GM23338 (cell line): Measurements from ENCODE around the gene HOXA9. TPM values are rescaled to one million over a fixed set of nuclear protein-coding genes. Genes with fewer than 3 reads are reported as not detected.

Source experiments
- ATAC-seq: fragments of 200-7000 bp; cut with Tn5 transposase; 3 replicates; pipeline ENCODE4 v1.9.1; 2020
- DNase-seq: peaks from one replicate; pipeline ENCODE4 v3.0.0-alpha.2; 2015; ENCODE audit warnings: low spot score
- H2AFZ ChIP-seq: fragments of 200-600 bp; sonication (generic); 2 replicates; pipeline ENCODE4 v1.8.0; 2016; ENCODE audit warnings: antibody characterized with exemption, mild to moderate bottlenecking, moderate library complexity
- H3F3A ChIP-seq: fragments of 200-600 bp; sonication (generic); replicated peaks from 2 replicates; pipeline ENCODE4 v1.8.0; 2017; ENCODE audit warnings: antibody characterized with exemption, mixed run types, low read depth
- H3K27ac ChIP-seq: fragments of 200-600 bp; sonication (generic); 2 replicates; pipeline ENCODE4 v1.6.1; 2016; ENCODE audit warnings: low read depth
- H3K27me3 ChIP-seq: fragments of 200-600 bp; sonication (generic); 2 replicates; pipeline ENCODE4 v1.8.0; 2016; ENCODE audit warnings: mild to moderate bottlenecking, mixed run types, moderate library complexity; ENCODE audit not compliant: insufficient read depth
- H3K36me3 ChIP-seq: fragments of 200-600 bp; sonication (generic); 2 replicates; pipeline ENCODE4 v1.8.0; 2016; ENCODE audit warnings: mild to moderate bottlenecking; ENCODE audit not compliant: insufficient read depth
- H3K4me1 ChIP-seq: fragments of 200-600 bp; sonication (generic); 2 replicates; pipeline ENCODE4 v1.8.0; 2016; ENCODE audit warnings: mild to moderate bottlenecking, moderate library complexity; ENCODE audit not compliant: insufficient read depth
- H3K4me2 ChIP-seq: fragments of 200-600 bp; sonication (generic); 2 replicates; pipeline ENCODE4 v1.7.1; 2017; ENCODE audit warnings: mixed run types
- H3K4me3 ChIP-seq: fragments of 200-600 bp; sonication (generic); 2 replicates; pipeline ENCODE4 v1.6.1; 2016; ENCODE audit warnings: mixed run types
- H3K79me2 ChIP-seq: fragments of 200-600 bp; sonication (generic); replicated peaks from 2 replicates; pipeline ENCODE4 v1.8.0; 2017; ENCODE audit warnings: mild to moderate bottlenecking; ENCODE audit not compliant: insufficient read depth
- H3K9me2 ChIP-seq: fragments of 200-600 bp; sonication (generic); 2 replicates; pipeline ENCODE4 v1.8.0; 2017; ENCODE audit not compliant: insufficient read depth
- H4K20me1 ChIP-seq: fragments of 200-600 bp; sonication (generic); replicated peaks from 2 replicates; pipeline ENCODE4 v1.8.0; 2017; ENCODE audit warnings: mild to moderate bottlenecking; ENCODE audit not compliant: insufficient read depth
- H3K27ac Mint-ChIP-seq: 2 replicates; pipeline ENCODE4 v1.8.0; 2020; ENCODE audit warnings: inconsistent platforms, mild to moderate bottlenecking, moderate library complexity, mixed read lengths
- H3K27me3 Mint-ChIP-seq: 3 replicates; pipeline ENCODE4 v1.8.0; 2022; ENCODE audit warnings: low read depth, mild to moderate bottlenecking, moderate library complexity, mixed read lengths, inconsistent platforms; ENCODE audit not compliant: insufficient read depth, poor library complexity
- H3K36me3 Mint-ChIP-seq: 3 replicates; pipeline ENCODE4 v1.8.0; 2021; ENCODE audit warnings: low read depth, mild to moderate bottlenecking, inconsistent platforms, moderate library complexity, mixed read lengths
- H3K4me1 Mint-ChIP-seq: 3 replicates; pipeline ENCODE4 v1.8.0; 2020; ENCODE audit warnings: mild to moderate bottlenecking, inconsistent platforms, mixed read lengths
- H3K4me3 Mint-ChIP-seq: 3 replicates; pipeline ENCODE4 v1.8.0; 2021; ENCODE audit warnings: moderate library complexity, mild to moderate bottlenecking, inconsistent platforms, mixed read lengths
- H3K9me3 Mint-ChIP-seq: 3 replicates; pipeline ENCODE4 v1.8.0; 2020; ENCODE audit warnings: moderate library complexity, mild to moderate bottlenecking, inconsistent platforms, mixed read lengths
- EZH2 ChIP-seq: fragments of 200-600 bp; sonication (generic); IDR thresholded peaks from one replicate; pipeline ENCODE4 v1.8.0; 2017; ENCODE audit warnings: antibody characterized with exemption, mild to moderate bottlenecking, low read depth; ENCODE audit not compliant: unreplicated experiment
- EZH2phosphoT487 ChIP-seq: fragments of 200-600 bp; sonication (generic); IDR thresholded peaks from one replicate; pipeline ENCODE4 v1.8.1; 2018; ENCODE audit warnings: antibody characterized with exemption; ENCODE audit not compliant: unreplicated experiment
- JUNB ChIP-seq: IDR thresholded peaks from one replicate; pipeline ENCODE4 v1.6.1; 2016; ENCODE audit warnings: antibody characterized with exemption; ENCODE audit not compliant: unreplicated experiment
- NANOG ChIP-seq: IDR thresholded peaks from 2 replicates; pipeline ENCODE4 v1.6.1; 2016; ENCODE audit warnings: antibody characterized with exemption, borderline replicate concordance
- STAT1 ChIP-seq: IDR thresholded peaks from one replicate; pipeline ENCODE4 v1.6.1; 2016; ENCODE audit warnings: antibody characterized with exemption; ENCODE audit not compliant: unreplicated experiment
- ZNF331 ChIP-seq: fragments of 250-450 bp; sonication (Bioruptor Pico); IDR thresholded peaks from 2 replicates; pipeline ENCODE4 v1.5.0; 2020; ENCODE audit warnings: low read depth, mild to moderate bottlenecking, moderate library complexity
- polyA plus RNA-seq: library from polyadenylated mRNA; unstranded; fragments of >200 nt; fragmentation: Nextera tagmentation; extraction: Ambion mirVana; gene quantifications from 2 replicates; pipeline ENCODE4 v1.2.1, GENCODE V29; 2016
- total RNA-seq: library from RNA; depleted of rRNA; stranded (reverse); fragments of >200 nt; shearing (Covaris generic); gene quantifications from 2 replicates; pipeline ENCODE4 v1.2.3, GENCODE V29; 2014
- TF ChIP-seq, protein P1 (sequence below): IDR thresholded peaks from one replicate; pipeline ENCODE4 v1.6.1; 2018; ENCODE audit warnings: antibody characterized with exemption; ENCODE audit not compliant: unreplicated experiment
- TF ChIP-seq, protein P2 (sequence below): fragments of 250-450 bp; sonication (Bioruptor Pico); IDR thresholded peaks from 2 replicates; pipeline ENCODE4 v1.5.0; 2020; ENCODE audit warnings: mild to moderate bottlenecking, moderate library complexity

Gene HOXA9
- total and polyA plus RNA-seq, 2 experiments from 2014 or later: not detected

DNA sequence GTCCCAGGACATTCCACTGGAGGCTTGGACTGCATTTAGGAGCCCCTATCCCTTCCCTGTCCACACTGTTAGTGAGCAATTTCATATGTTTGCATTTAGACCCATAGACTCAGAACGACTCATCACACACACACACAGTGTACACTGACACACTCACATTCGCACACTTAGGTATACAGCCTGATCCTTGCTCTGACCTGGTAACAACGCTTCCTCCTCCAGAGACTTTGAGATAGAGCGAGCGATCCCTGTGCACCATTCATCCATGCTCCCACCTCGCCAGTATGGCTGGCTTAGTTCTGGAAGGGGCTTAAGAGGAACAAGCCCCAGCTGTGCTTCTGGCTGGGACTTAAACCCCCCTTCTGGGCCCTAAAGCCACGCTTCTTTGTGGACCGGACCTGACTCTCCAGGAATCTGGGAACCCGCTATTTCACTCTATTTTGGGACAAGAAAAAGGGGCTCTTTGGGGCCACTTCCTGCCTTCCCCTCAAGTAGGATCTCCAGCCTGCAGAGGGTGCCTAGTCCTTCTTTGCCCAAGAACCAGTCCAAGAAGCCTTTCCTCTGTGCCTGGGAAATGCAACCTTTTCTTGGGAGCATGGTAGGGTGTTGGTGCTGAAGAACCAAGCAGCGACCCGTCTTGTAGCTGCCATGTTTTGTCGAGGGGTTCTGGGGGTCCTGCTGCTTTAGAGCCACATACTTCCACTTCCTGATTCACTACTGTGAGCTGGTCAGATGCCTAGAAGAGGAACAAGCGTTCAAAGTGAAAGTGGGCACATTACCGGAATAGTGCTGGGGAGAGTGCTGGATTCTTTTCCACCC lies 35.6 kb upstream of the HOXA9 start:
- Histone ChIP-seq H3K27ac (no peak overlapping the region), H3K4me1 (peaks cover 22% of the 10 kb centered on the region; the same call in 1 of the 2 replicates), H3F3A (peaks cover 46% of the 10 kb centered on the region), H3K4me3 (peak overlapping the region; percentile 51; the same call in 1 of the 2 replicates), H3K4me2 (peak overlapping the region; percentile 76), H4K20me1 (peaks cover 59% of the 10 kb centered on the region), H2AFZ (no peak overlapping the region), H3K9me2 (no peaks in the 10 kb centered on the region), H3K27me3 (peaks cover 98% of the 10 kb centered on the region), H3K79me2 (no peaks in the 10 kb centered on the region), H3K36me3 (no peaks in the 10 kb centered on the region)
- H3K4me1 Mint-ChIP-seq: peaks cover 23% of the 10 kb centered on the region
- H3K27ac Mint-ChIP-seq: no peak overlapping the region
- no peaks in the 10 kb centered on the region for H3K36me3 Mint-ChIP-seq
- peak overlapping the region; percentile 67; the same call in 2 of the 3 replicates for H3K4me3 Mint-ChIP-seq
- ATAC-seq: no peak
- DNase-seq: no peak
- TF ChIP-seq EZH2 (peak; percentile 96), NANOG (no peak)
- no peaks in the 10 kb centered on the region; the same call in 2 of the 3 replicates for H3K9me3 Mint-ChIP-seq
- H3K27me3 Mint-ChIP-seq: peaks cover 93% of the 10 kb centered on the region

DNA sequence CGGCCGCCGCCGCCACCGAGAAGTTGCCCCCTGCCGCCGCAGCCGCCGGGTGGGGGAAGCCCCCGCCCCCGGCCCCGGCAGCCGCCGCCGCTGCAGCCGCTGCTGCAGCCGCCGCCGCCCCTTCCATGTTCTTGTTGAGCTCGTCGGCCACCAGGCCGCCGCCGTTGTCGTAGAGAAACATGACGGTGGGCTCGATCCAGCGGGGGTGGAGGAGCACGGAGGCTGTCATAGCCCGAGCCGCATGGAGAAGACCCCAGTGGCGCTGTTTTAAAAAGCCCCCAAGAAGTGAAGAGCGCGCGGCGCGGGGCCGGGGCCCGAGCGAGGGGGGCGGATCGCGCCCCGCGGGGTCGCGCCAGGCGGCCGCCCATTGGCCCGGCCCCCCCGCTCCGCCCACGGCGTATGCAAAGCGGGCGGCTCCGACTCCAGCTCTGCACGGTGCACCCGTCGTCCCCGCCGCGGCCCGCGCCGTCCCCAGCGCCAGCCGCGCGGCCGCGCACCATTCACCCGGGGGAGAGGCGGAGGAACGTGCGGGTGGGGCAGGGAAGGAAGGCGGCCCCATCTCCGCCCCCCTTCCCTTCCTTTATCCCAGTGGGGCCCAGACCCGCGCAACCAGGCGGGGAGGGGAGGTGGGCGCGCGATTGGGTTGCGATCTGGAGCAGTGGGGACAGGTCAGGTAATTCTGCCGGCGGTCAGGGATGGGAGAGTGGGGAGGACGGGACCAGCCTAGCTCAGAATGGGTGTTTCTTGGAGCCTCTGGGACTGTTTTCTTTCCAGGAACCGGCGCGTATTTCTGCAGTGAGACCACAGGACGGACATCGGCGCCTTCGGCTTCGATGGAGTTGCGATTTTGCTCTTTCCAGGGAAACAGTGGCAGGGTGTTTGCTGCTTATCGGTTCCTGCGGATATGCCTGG lies 34.8 kb upstream of the HOXA9 start, which contains the start of gene HOXA13:
HOXA13 (minus strand) TSS at position 243 of the 912 bp plus-strand sequence; CDS start at position 229, 14 bp downstream.
- H3K9me2 ChIP-seq: no peaks in the 10 kb centered on the region
- peak within 1 kb of the TSS; percentile 75 for H3K4me3 Mint-ChIP-seq
- H4K20me1 ChIP-seq: peaks cover 52% of the 10 kb centered on the region
- H3K27ac Mint-ChIP-seq: no peak within 1 kb of the TSS
- H2AFZ ChIP-seq: 0 out of 2 replicates have a peak within 1 kb of the TSS, but pooled peaks have one; percentile 56
- H3K36me3 Mint-ChIP-seq: no peaks in the 10 kb centered on the region
- peaks cover 92% of the 10 kb centered on the region for H3K27me3 Mint-ChIP-seq
- H3K4me3 ChIP-seq: peak within 1 kb of the TSS; percentile 51
- H3K4me2 ChIP-seq: peak within 1 kb of the TSS; percentile 76
- H3K27ac ChIP-seq: no peak within 1 kb of the TSS
- H3K4me1 Mint-ChIP-seq: peaks cover 18% of the 10 kb centered on the region
- H3K79me2 ChIP-seq: no peaks in the 10 kb centered on the region
- peaks cover 40% of the 10 kb centered on the region for H3F3A ChIP-seq
- no peaks in the 10 kb centered on the region; the same call in 2 of the 3 replicates for H3K9me3 Mint-ChIP-seq
- peaks cover 98% of the 10 kb centered on the region for H3K27me3 ChIP-seq
- H3K36me3 ChIP-seq: no peaks in the 10 kb centered on the region
- DNase-seq: peak; percentile 61
- peaks cover 15% of the 10 kb centered on the region; the same call in 1 of the 2 replicates for H3K4me1 ChIP-seq
- ATAC-seq: peak; percentile 56
- TF ChIP-seq EZH2: peak; percentile 95
- TF ChIP-seq STAT1: no peak
- TF ChIP-seq NANOG: no peak
- TF ChIP-seq, protein P1, sequence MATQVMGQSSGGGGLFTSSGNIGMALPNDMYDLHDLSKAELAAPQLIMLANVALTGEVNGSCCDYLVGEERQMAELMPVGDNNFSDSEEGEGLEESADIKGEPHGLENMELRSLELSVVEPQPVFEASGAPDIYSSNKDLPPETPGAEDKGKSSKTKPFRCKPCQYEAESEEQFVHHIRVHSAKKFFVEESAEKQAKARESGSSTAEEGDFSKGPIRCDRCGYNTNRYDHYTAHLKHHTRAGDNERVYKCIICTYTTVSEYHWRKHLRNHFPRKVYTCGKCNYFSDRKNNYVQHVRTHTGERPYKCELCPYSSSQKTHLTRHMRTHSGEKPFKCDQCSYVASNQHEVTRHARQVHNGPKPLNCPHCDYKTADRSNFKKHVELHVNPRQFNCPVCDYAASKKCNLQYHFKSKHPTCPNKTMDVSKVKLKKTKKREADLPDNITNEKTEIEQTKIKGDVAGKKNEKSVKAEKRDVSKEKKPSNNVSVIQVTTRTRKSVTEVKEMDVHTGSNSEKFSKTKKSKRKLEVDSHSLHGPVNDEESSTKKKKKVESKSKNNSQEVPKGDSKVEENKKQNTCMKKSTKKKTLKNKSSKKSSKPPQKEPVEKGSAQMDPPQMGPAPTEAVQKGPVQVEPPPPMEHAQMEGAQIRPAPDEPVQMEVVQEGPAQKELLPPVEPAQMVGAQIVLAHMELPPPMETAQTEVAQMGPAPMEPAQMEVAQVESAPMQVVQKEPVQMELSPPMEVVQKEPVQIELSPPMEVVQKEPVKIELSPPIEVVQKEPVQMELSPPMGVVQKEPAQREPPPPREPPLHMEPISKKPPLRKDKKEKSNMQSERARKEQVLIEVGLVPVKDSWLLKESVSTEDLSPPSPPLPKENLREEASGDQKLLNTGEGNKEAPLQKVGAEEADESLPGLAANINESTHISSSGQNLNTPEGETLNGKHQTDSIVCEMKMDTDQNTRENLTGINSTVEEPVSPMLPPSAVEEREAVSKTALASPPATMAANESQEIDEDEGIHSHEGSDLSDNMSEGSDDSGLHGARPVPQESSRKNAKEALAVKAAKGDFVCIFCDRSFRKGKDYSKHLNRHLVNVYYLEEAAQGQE: no peak
- peak; percentile 99 for TF ChIP-seq EZH2phosphoT487
- no peak for TF ChIP-seq JUNB
- no peak for TF ChIP-seq ZNF331 (CRISPR knock-in tag)
- TF ChIP-seq, protein P2, sequence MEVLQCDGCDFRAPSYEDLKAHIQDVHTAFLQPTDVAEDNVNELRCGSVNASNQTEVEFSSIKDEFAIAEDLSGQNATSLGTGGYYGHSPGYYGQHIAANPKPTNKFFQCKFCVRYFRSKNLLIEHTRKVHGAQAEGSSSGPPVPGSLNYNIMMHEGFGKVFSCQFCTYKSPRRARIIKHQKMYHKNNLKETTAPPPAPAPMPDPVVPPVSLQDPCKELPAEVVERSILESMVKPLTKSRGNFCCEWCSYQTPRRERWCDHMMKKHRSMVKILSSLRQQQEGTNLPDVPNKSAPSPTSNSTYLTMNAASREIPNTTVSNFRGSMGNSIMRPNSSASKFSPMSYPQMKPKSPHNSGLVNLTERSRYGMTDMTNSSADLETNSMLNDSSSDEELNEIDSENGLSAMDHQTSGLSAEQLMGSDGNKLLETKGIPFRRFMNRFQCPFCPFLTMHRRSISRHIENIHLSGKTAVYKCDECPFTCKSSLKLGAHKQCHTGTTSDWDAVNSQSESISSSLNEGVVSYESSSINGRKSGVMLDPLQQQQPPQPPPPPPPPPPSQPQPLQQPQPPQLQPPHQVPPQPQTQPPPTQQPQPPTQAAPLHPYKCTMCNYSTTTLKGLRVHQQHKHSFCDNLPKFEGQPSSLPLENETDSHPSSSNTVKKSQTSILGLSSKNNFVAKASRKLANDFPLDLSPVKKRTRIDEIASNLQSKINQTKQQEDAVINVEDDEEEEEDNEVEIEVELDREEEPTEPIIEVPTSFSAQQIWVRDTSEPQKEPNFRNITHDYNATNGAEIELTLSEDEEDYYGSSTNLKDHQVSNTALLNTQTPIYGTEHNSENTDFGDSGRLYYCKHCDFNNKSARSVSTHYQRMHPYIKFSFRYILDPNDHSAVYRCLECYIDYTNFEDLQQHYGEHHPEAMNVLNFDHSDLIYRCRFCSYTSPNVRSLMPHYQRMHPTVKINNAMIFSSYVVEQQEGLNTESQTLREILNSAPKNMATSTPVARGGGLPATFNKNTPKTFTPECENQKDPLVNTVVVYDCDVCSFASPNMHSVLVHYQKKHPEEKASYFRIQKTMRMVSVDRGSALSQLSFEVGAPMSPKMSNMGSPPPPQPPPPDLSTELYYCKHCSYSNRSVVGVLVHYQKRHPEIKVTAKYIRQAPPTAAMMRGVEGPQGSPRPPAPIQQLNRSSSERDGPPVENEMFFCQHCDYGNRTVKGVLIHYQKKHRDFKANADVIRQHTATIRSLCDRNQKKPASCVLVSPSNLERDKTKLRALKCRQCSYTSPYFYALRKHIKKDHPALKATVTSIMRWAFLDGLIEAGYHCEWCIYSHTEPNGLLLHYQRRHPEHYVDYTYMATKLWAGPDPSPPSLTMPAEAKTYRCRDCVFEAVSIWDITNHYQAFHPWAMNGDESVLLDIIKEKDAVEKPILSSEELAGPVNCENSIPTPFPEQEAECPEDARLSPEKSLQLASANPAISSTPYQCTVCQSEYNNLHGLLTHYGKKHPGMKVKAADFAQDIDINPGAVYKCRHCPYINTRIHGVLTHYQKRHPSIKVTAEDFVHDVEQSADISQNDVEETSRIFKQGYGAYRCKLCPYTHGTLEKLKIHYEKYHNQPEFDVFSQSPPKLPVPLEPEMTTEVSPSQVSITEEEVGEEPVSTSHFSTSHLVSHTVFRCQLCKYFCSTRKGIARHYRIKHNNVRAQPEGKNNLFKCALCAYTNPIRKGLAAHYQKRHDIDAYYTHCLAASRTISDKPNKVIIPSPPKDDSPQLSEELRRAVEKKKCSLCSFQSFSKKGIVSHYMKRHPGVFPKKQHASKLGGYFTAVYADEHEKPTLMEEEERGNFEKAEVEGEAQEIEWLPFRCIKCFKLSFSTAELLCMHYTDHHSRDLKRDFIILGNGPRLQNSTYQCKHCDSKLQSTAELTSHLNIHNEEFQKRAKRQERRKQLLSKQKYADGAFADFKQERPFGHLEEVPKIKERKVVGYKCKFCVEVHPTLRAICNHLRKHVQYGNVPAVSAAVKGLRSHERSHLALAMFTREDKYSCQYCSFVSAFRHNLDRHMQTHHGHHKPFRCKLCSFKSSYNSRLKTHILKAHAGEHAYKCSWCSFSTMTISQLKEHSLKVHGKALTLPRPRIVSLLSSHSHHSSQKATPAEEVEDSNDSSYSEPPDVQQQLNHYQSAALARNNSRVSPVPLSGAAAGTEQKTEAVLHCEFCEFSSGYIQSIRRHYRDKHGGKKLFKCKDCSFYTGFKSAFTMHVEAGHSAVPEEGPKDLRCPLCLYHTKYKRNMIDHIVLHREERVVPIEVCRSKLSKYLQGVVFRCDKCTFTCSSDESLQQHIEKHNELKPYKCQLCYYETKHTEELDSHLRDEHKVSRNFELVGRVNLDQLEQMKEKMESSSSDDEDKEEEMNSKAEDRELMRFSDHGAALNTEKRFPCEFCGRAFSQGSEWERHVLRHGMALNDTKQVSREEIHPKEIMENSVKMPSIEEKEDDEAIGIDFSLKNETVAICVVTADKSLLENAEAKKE (CRISPR knock-in tag): no peak
